Fibroblast of skin of left biceps (primary cell): ENCODE data around the gene IRF8.

Source experiments
- DNase-seq, 2 experiments: peaks; one replicate each; pipeline ENCODE4 v3.0.0-alpha.2; 2013; ENCODE audit warnings: low read depth in 2 of 2

IRF8 gene

DNA sequence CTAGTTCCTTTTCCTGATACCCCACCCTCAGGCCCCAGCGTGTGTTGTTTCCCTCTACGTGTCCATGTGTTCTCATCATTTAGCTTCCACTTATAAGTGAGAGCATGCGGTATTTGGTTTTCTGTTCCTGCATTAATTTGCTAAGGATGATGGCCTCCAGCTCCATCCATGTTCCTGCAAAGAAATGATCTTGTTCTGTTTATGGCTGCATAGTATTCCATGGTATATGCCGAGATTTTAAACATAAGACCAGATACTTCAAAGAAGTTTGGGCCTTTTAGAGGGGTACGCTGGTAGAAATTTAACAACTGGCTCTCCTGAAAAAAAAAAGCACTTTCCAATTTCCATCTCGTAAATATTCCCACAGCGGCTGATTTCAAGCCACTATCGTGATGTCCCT, 59.8 kb downstream of the IRF8 start:
- DNase-seq, result no peak

- DNase-seq, result no peak
These were observed 60.7 kb downstream of the IRF8 start for GRCh38 chr16:85959686-85960085.

DNA sequence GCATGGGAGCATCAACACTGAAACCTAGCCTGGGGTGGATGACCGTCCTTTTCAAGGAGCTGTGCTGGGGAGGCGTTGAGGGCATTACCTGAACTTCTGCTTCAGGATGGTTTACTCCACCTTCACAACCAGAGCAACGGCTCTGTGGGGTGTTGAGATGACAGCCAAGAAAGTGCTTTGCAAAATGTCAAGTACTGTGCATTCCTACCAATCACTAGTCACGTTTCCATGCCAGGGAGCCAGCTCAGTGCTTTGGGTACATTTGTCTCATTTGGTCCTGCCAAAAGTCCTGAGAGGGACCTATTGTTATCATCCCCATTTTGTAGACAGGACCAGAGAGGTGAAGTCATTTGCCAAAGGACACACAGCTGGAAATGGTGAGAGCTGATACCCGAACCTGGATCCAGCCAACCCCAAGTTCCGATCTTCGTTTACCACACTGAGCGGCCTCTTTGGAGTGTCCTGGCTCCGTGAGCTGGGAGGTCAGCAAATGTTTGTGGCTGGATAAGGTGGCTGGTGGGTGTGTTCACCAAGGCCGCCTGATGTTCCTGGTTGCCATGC, 61.6 kb downstream of the IRF8 start:
- no peak for DNase-seq

- DNase-seq, result no peak
These were observed 63.3 kb downstream of the IRF8 start for GRCh38 chr16:85961988-85962915.

GRCh38 chr16:85963753-85964285, 64.9 kb downstream of the IRF8 start:
- no peak for DNase-seq

GRCh38 chr16:85965125-85965524, 66.2 kb downstream of the IRF8 start:
- no peak for DNase-seq

DNA sequence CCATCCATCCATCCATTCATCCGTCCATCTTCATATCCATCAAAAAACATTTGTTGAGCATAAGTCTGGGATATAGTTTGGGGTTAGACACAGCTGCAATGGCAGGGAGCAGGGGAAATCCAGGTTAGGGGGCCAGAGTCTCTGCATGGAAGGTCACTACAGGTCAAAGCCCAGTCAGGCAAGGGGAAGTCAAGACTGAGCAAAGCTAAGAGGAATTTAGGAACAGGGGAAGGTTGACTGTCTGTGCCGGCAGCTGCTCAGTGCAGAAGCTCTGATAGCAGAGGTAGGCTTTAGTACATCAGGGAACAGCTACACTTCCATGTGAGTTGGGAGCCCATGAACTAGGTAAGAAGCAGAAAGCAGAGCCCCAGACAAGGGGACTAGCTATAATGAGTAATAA, 68.1 kb downstream of the IRF8 start:
- no peak for DNase-seq

GRCh38 chr16:85968041-85968920, 69.3 kb downstream of the IRF8 start:
- DNase-seq, result no peak

DNA sequence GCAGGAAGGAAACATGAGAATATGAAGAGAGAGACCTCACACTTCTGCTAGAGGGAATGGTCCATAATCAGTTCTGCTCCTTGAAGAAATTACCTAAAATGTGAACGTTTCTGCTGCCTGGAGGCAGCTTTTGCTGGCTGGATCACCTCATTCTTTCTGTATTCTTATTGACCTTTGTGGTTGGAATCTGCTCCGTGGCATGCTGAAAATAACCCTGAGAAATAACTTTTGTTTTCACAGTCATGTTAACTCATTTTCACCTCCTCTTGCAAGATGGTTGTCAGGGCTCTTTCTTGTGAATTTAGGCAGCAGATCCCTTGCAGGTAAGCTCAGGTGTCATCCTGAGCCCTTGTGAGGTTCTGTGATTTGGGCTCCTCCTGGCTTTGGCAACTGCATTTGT, 70.2 kb downstream of the IRF8 start:
- no peak for DNase-seq

- no peak for DNase-seq
These were observed 70.6 kb downstream of the IRF8 start for GRCh38 chr16:85969591-85969990.

- no peak for DNase-seq
These were observed 71.2 kb downstream of the IRF8 start for GRCh38 chr16:85970016-85970733.

DNA sequence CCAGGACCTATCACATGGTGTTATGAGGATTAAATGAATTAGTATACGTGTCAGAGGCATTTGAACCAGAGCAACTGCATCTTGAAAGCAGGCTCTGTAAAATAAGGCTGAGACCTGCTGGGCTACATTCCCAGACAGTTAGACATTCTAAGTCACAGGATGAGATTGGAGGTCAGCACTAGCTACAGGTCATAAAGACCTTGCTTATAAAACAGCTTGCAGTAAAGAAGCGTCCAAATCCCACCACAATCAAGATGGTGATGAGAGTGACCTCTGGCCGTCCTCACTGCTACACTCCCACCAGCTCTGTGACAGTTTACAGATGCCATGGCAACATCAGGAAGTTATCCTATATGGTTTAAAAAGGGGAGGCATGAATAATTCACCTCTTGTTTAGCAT, 71.8 kb downstream of the IRF8 start:
- DNase-seq, result no peak
